Neural progenitor cell (in vitro differentiated cells): ENCODE results near the gene SPATA3. TPM values are rescaled to one million over a fixed set of nuclear protein-coding genes. Genes with fewer than 3 reads are reported as not detected.
"Not testable (repeated sequence)": the region's sequence is repeated elsewhere in the genome, so short reads cannot be mapped to it uniquely, and the experiment has no call there.

Source experiments
- DNase-seq: peaks from one replicate; pipeline ENCODE4 v3.0.0-alpha.2; 2016; ENCODE audit warnings: low spot score
- H2AFZ ChIP-seq: fragments of 200-600 bp; sonication (generic); replicated peaks from 2 replicates; pipeline ENCODE4 v1.6.1; 2016; ENCODE audit warnings: antibody characterized with exemption
- H3F3A ChIP-seq: fragments of 200-600 bp; sonication (generic); 2 replicates; pipeline ENCODE4 v1.6.1; 2016; ENCODE audit warnings: antibody characterized with exemption, low read depth
- H3K27ac ChIP-seq: fragments of 200-600 bp; sonication (generic); 2 replicates; pipeline ENCODE4 v1.5.1; 2016; ENCODE audit warnings: mild to moderate bottlenecking
- H3K27me3 ChIP-seq: fragments of 200-600 bp; sonication (generic); 2 replicates; pipeline ENCODE4 v1.6.1; 2016; ENCODE audit warnings: mild to moderate bottlenecking, moderate library complexity
- H3K36me3 ChIP-seq: fragments of 200-600 bp; sonication (generic); 2 replicates; pipeline ENCODE4 v1.5.1; 2016
- H3K4me1 ChIP-seq: fragments of 200-600 bp; sonication (generic); 2 replicates; pipeline ENCODE4 v1.6.1; 2016; ENCODE audit warnings: mixed run types
- H3K4me2 ChIP-seq: fragments of 200-600 bp; sonication (generic); 2 replicates; pipeline ENCODE4 v1.6.1; 2016
- H3K4me3 ChIP-seq: fragments of 200-600 bp; sonication (generic); 2 replicates; pipeline ENCODE4 v1.5.1; 2016
- H3K79me2 ChIP-seq: fragments of 200-600 bp; sonication (generic); 2 replicates; pipeline ENCODE4 v1.6.1; 2016; ENCODE audit warnings: low read depth
- H3K9ac ChIP-seq: fragments of 200-600 bp; sonication (generic); 2 replicates; pipeline ENCODE4 v1.6.1; 2016
- H3K9me3 ChIP-seq: fragments of 200-600 bp; sonication (generic); 2 replicates; pipeline ENCODE4 v1.5.1; 2016; ENCODE audit warnings: low read depth
- H4K20me1 ChIP-seq: fragments of 200-600 bp; sonication (generic); 2 replicates; pipeline ENCODE4 v1.6.1; 2016; ENCODE audit warnings: low read depth
- H3K27ac Mint-ChIP-seq: 3 replicates; pipeline ENCODE4 v1.8.0; 2021; ENCODE audit warnings: mixed read lengths
- H3K27me3 Mint-ChIP-seq: 2 replicates; pipeline ENCODE4 v1.8.0; 2022; ENCODE audit warnings: low read depth, mild to moderate bottlenecking, inconsistent platforms, moderate library complexity, mixed read lengths; ENCODE audit not compliant: insufficient read depth
- H3K36me3 Mint-ChIP-seq: 3 replicates; pipeline ENCODE4 v1.8.0; 2021; ENCODE audit warnings: mixed read lengths
- H3K4me1 Mint-ChIP-seq: 3 replicates; pipeline ENCODE4 v1.8.0; 2021; ENCODE audit warnings: mixed read lengths
- H3K4me3 Mint-ChIP-seq: 3 replicates; pipeline ENCODE4 v1.8.0; 2021; ENCODE audit warnings: mild to moderate bottlenecking, moderate library complexity, mixed read lengths
- H3K9me3 Mint-ChIP-seq: 3 replicates; pipeline ENCODE4 v1.8.0; 2020; ENCODE audit warnings: mixed read lengths
- EZH2 ChIP-seq: fragments of 200-600 bp; sonication (generic); IDR thresholded peaks from 2 replicates; pipeline ENCODE4 v1.6.1; 2017; ENCODE audit warnings: antibody characterized with exemption, mild to moderate bottlenecking, moderate library complexity
- EZH2phosphoT487 ChIP-seq: fragments of 200-600 bp; sonication (generic); IDR thresholded peaks from 2 replicates; pipeline ENCODE4 v1.6.1; 2017; ENCODE audit warnings: antibody characterized with exemption
- total RNA-seq: library from RNA; depleted of rRNA; stranded (reverse); fragments of >200 nt; gene quantifications from 2 replicates; pipeline ENCODE4 v1.2.3, GENCODE V29; 2015; ENCODE audit warnings: low replicate concordance
- TF ChIP-seq, protein P1 (sequence below): fragments of 200-600 bp; sonication (generic); IDR thresholded peaks from 2 replicates; pipeline ENCODE4 v1.5.1; 2017; ENCODE audit warnings: antibody characterized with exemption, mild to moderate bottlenecking

The SPATA3 gene
- total RNA-seq, 1 donor from 2014 or later, result not detected

DNA sequence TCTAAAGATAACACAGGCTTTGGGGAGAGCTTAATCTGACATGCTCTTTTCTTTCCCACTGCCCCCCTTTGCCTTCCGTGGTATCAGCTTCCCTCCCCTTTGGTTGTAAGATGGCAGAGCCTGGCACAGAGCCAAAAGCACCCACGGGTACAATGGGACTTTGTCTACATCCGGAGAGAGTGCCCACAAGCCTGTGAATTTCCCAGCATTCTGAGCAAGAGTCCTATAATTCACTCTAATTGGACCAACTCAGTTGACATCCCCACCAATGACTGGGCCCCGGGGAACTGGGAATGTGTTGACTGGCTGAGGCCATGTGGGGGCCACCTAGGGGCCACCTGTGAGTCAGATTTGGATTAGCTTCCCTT lies 21.3 kb downstream of the SPATA3 start:
- peaks cover 5% of the 10 kb centered on the region for H3K9me3 Mint-ChIP-seq
- H3K27ac ChIP-seq, result no peak overlapping the region
- H3K27me3 Mint-ChIP-seq, result peaks cover 12% of the 10 kb centered on the region
- H3K79me2 ChIP-seq, result no peaks in the 10 kb centered on the region
- H3K36me3 ChIP-seq, result no peaks in the 10 kb centered on the region
- H3K4me1 ChIP-seq, result no peaks in the 10 kb centered on the region
- no peak for DNase-seq
- H3K4me3 ChIP-seq, result no peak overlapping the region
- H3K9me3 ChIP-seq, result no peaks in the 10 kb centered on the region
- no peaks in the 10 kb centered on the region for H4K20me1 ChIP-seq
- H3K9ac ChIP-seq, result no peak overlapping the region
- no peaks in the 10 kb centered on the region for H3K36me3 Mint-ChIP-seq
- no peak overlapping the region for H3K4me2 ChIP-seq
- no peaks in the 10 kb centered on the region for H3K27me3 ChIP-seq
- no peaks in the 10 kb centered on the region for H3F3A ChIP-seq
- H3K27ac Mint-ChIP-seq, result no peak overlapping the region
- no peak overlapping the region for H2AFZ ChIP-seq
- no peak for TF ChIP-seq EZH2phosphoT487
- TF ChIP-seq EZH2, result no peak
- TF ChIP-seq, protein P1, sequence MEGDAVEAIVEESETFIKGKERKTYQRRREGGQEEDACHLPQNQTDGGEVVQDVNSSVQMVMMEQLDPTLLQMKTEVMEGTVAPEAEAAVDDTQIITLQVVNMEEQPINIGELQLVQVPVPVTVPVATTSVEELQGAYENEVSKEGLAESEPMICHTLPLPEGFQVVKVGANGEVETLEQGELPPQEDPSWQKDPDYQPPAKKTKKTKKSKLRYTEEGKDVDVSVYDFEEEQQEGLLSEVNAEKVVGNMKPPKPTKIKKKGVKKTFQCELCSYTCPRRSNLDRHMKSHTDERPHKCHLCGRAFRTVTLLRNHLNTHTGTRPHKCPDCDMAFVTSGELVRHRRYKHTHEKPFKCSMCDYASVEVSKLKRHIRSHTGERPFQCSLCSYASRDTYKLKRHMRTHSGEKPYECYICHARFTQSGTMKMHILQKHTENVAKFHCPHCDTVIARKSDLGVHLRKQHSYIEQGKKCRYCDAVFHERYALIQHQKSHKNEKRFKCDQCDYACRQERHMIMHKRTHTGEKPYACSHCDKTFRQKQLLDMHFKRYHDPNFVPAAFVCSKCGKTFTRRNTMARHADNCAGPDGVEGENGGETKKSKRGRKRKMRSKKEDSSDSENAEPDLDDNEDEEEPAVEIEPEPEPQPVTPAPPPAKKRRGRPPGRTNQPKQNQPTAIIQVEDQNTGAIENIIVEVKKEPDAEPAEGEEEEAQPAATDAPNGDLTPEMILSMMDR, result no peak
- H3K4me3 Mint-ChIP-seq, result no peak overlapping the region
- peaks cover 18% of the 10 kb centered on the region for H3K4me1 Mint-ChIP-seq

DNA sequence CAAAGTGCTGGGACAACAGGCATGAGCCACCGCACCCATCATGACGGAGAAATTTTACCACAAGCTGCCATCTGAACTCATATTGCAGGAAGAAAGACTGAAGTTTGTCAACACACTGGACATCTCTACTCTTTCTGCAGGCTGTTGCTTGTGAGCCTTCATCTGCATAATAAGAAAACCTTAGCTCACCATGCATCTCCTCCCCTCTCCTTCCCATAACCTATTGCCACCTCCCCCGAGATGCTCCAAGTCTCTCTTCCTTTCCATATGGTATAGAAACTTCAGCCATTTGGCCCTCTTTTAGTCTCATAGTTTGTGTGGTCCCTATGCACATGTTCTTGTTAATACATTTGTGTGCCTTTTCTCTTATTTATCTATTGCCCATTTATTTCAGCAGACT lies 22.3 kb downstream of the SPATA3 start:
- H3K4me3 Mint-ChIP-seq, result no peak overlapping the region
- H3F3A ChIP-seq, result no peaks in the 10 kb centered on the region
- H3K27ac Mint-ChIP-seq, result no peak overlapping the region
- no peaks in the 10 kb centered on the region for H3K79me2 ChIP-seq
- no peak overlapping the region for H3K4me3 ChIP-seq
- H3K36me3 ChIP-seq, result no peaks in the 10 kb centered on the region
- peaks cover 18% of the 10 kb centered on the region for H3K4me1 Mint-ChIP-seq
- no peak for DNase-seq
- no peak overlapping the region for H3K27ac ChIP-seq
- TF ChIP-seq EZH2phosphoT487 (no peak), EZH2 (no peak)
- TF ChIP-seq, protein P1, result no peak
- no peaks in the 10 kb centered on the region for H3K27me3 ChIP-seq
- H2AFZ ChIP-seq, result no peak overlapping the region
- no peaks in the 10 kb centered on the region for H3K4me1 ChIP-seq
- no peaks in the 10 kb centered on the region for H4K20me1 ChIP-seq
- peaks cover 5% of the 10 kb centered on the region for H3K9me3 Mint-ChIP-seq
- no peaks in the 10 kb centered on the region for H3K36me3 Mint-ChIP-seq
- no peak overlapping the region for H3K4me2 ChIP-seq
- peaks cover 7% of the 10 kb centered on the region for H3K27me3 Mint-ChIP-seq
- H3K9ac ChIP-seq, result no peak overlapping the region
- H3K9me3 ChIP-seq, result no peaks in the 10 kb centered on the region

DNA sequence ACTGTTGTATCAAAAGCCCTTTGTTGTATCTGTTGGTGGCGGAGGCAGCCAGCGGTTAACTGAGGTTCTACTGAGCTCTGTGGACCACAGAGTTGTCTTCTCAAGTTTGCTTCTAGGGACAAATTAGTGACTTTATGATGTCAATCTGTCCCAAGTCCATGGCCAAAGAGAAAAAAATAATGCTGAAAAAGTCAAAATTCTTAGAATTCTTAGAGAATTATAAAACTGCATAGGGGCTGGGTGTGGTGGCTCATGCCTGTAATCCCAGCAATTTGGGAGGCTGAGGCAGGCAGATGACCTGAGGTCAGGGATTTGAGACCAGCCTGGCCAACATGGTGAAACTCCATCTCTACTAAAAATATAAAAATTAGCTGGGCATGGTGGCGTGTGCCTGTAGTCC lies 29.1 kb downstream of the SPATA3 start:
- H3K9me3 ChIP-seq, H3K27ac Mint-ChIP-seq, DNase-seq, H2AFZ ChIP-seq, H3K36me3 Mint-ChIP-seq, H3K4me3 Mint-ChIP-seq, H3F3A ChIP-seq, H3K27ac ChIP-seq, H4K20me1 ChIP-seq, H3K4me1 ChIP-seq, H3K79me2 ChIP-seq, H3K9me3 Mint-ChIP-seq, H3K4me3 ChIP-seq, H3K36me3 ChIP-seq, H3K4me2 ChIP-seq, H3K27me3 ChIP-seq, H3K9ac ChIP-seq, H3K4me1 Mint-ChIP-seq: not testable (repeated sequence)
- peaks cover 13% of the 10 kb centered on the region for H3K27me3 Mint-ChIP-seq

DNA sequence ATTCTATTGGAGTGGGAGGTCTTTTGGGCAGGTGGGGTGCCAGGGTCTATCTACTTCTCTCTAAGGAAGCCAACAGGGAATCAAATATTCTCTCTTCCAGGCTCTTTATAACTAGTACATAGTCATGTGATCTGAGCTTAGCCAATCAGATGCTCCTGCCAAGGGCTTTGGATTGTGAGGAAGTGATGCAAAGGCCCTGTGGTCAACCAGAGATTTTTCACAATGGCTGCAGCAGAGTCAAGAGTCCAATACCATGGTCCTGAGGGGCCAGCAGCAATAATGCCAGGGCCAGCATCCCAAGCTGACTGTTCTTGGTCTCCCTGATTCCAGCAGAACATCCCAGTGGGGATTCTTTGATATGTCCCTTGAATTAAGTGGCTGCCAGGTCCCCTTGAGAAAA lies 33.0 kb downstream of the SPATA3 start:
- Histone ChIP-seq H3K79me2 (no peaks in the 10 kb centered on the region), H3K27me3 (peaks cover 18% of the 10 kb centered on the region), H2AFZ (no peak overlapping the region), H3K27ac (no peak overlapping the region), H4K20me1 (no peaks in the 10 kb centered on the region), H3K9me3 (no peaks in the 10 kb centered on the region), H3F3A (no peaks in the 10 kb centered on the region), H3K9ac (no peak overlapping the region), H3K4me3 (no peak overlapping the region), H3K36me3 (no peaks in the 10 kb centered on the region), H3K4me1 (no peaks in the 10 kb centered on the region), H3K4me2 (no peak overlapping the region)
- H3K36me3 Mint-ChIP-seq, result no peaks in the 10 kb centered on the region
- no peak overlapping the region for H3K4me3 Mint-ChIP-seq
- TF ChIP-seq EZH2phosphoT487, result no peak
- TF ChIP-seq, protein P1, result no peak
- no peak for TF ChIP-seq EZH2
- H3K9me3 Mint-ChIP-seq, result no peaks in the 10 kb centered on the region
- no peak for DNase-seq
- no peak overlapping the region for H3K27ac Mint-ChIP-seq
- H3K27me3 Mint-ChIP-seq, result peaks cover 11% of the 10 kb centered on the region
- no peaks in the 10 kb centered on the region for H3K4me1 Mint-ChIP-seq
